Measurements from ENCODE around the gene GOLGA7B.

DNA sequence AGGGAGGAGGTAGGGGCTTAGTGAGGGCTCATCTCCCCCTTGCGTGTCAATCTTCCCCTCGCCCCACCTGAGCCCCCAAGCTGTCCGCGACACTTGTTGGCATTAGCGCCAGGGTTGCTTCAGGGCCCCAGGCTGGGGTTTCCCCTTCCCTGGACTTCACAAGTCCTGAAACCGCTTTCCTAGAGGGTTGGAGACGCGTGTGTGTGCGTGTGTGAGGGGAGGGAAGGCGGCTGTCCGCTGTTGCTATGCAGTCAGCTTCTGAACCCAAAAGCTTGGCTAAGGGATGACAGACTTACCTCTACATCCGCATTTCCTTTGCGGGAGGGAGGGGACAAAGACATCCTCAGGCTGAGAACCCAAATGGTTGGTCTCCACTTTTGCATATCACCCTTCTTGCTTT, 803 bp downstream of the GOLGA7B start:
- TF ChIP-seq EP300 (IDR thresholded peaks at IDR 0.05; ENCODE audit: low read depth) (no peak), POLR2A (IDR thresholded peaks at IDR 0.05) (no peak)
- TF ChIP-seq, protein P1, sequence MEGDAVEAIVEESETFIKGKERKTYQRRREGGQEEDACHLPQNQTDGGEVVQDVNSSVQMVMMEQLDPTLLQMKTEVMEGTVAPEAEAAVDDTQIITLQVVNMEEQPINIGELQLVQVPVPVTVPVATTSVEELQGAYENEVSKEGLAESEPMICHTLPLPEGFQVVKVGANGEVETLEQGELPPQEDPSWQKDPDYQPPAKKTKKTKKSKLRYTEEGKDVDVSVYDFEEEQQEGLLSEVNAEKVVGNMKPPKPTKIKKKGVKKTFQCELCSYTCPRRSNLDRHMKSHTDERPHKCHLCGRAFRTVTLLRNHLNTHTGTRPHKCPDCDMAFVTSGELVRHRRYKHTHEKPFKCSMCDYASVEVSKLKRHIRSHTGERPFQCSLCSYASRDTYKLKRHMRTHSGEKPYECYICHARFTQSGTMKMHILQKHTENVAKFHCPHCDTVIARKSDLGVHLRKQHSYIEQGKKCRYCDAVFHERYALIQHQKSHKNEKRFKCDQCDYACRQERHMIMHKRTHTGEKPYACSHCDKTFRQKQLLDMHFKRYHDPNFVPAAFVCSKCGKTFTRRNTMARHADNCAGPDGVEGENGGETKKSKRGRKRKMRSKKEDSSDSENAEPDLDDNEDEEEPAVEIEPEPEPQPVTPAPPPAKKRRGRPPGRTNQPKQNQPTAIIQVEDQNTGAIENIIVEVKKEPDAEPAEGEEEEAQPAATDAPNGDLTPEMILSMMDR (IDR thresholded peaks at IDR 0.05) = no peak

Data from transverse colon (tissue), 3 donors.